Psoas muscle (tissue), 8 donors: Measurements from ENCODE around the gene SORCS1. TPM values are rescaled to one million over a fixed set of nuclear protein-coding genes. Genes with fewer than 3 reads are reported as not detected.

Experiments used
- ATAC-seq, 4 donors: fragments of 200-7000 bp; cut with Tn5 transposase; one replicate each; pipeline ENCODE4 v1.9.1; 2020; ENCODE audit warnings: moderate library complexity in 3 of 4, mild to moderate bottlenecking in 2 of 4
- DNase-seq, 2 donors: peaks; one replicate each; pipeline ENCODE4 v3.0.0-alpha.2; 2020
- H3K27ac ChIP-seq: fragments of 200-600 bp; one replicate; pipeline ENCODE4 v1.8.0; 2022
- H3K27me3 ChIP-seq, 3 donors: fragments of 200-600 bp in 1 of 3; one replicate each; pipeline versions ENCODE4 v1.6.1 to v1.8.0; 2013 to 2022; ENCODE audit warnings: low read length in 2 of 3, mild to moderate bottlenecking in 2 of 3, moderate library complexity in 1 of 3; ENCODE audit not compliant: insufficient read depth in 3 of 3
- H3K36me3 ChIP-seq, 2 donors: fragments of 200-600 bp in 1 of 2; one replicate each; pipeline versions ENCODE4 v1.6.1 to v1.8.0; 2013 to 2022; ENCODE audit warnings: low read depth in 1 of 2, mild to moderate bottlenecking in 1 of 2, moderate library complexity in 1 of 2; ENCODE audit not compliant: insufficient read depth in 1 of 2
- H3K4me1 ChIP-seq: fragments of 200-600 bp; one replicate; pipeline ENCODE4 v1.8.0; 2022
- H3K4me3 ChIP-seq: fragments of 200-600 bp; one replicate; pipeline ENCODE4 v1.8.0; 2022; ENCODE audit warnings: mild to moderate bottlenecking
- H3K9me3 ChIP-seq: fragments of 200-600 bp; one replicate; pipeline ENCODE4 v1.8.0; 2022
- WGBS, 3 donors: extraction: QIAGEN DNeasy Blood & Tissue Kit; methylation state at CpG; one replicate each; pipeline versions ENCODE4 v1.1.6 to v1.1.7; 2013; 5-methylcytosine and 5-hydroxymethylcytosine counted together
- intact Hi-C, 2 donors: fragments of 100-400 bp; cut with DNase I; formaldehyde crosslinking; loops; one replicate each; pipeline versions ENCODE4 v1.11.0 to v1.14.2; 2022
- polyA plus RNA-seq, 3 donors: library from polyadenylated mRNA; stranded (reverse); fragments of 200-250 nt; gene quantifications; one replicate each; pipeline ENCODE4 v1.2.3, GENCODE V29; 2013
- total RNA-seq, 4 donors: library from RNA; stranded (reverse); fragmentation: NEBNext Ultra II Directional in 2 of 4; extraction: Animal tissue kit (Norgen Biotek cat#: 25700) in 2 of 4; gene quantifications; one replicate each; pipeline versions ENCODE4 v1.2.1 to v1.2.4, GENCODE V29; 2021 to 2023
- TF ChIP-seq, protein P1 (sequence below): fragments of 200-600 bp; IDR thresholded peaks from one replicate; pipeline ENCODE4 v1.8.0; 2022; ENCODE audit warnings: antibody characterized with exemption
- donor health status: healthy with polysubstance abuse.
- donor health status: DM: no; HTN: no; CAD: no; lungs with moderate emphysema.
- donor health status: Bipolar disorder and iron deficiency.
- donor health status: healthy.
- donor health status: DM: yes; HTN: yes; CAD: no.
- donor health status: DM: no; HTN: no; CAD: no.
- donor health status: DM: no; HTN: no; CAD: no.
- donor health status: DM: yes; HTN: yes; CAD: no.

SORCS1 gene
- total and polyA plus RNA-seq, 7 donors, result 0.03 to 0.36 (median 0.25) TPM; not detected in 1

- 80 to 85% (median 81%) methylated on average over 10 of the region's 10 CpGs for WGBS, 3 donors
- no peak for ATAC-seq
- no peak for DNase-seq
Measured at GRCh38 chr10:107037192-107038122, 127.0 kb downstream of the SORCS1 start.

GRCh38 chr10:107033799-107034422, 130.6 kb downstream of the SORCS1 start:
- 60 to 67% (median 63%) methylated on average over 5 of the region's 5 CpGs for WGBS, 3 donors
- no peak for DNase-seq
- Histone ChIP-seq H3K4me1 (no peaks in the 10 kb centered on the region), H3K9me3 (no peaks in the 10 kb centered on the region), H3K4me3 (no peak overlapping the region), H3K36me3 (no peaks in the 10 kb centered on the region), H3K27me3 (no peaks in the 10 kb centered on the region), H3K27ac (no peak overlapping the region)
- intact Hi-C loops, result no loop called here
- TF ChIP-seq, protein P1, sequence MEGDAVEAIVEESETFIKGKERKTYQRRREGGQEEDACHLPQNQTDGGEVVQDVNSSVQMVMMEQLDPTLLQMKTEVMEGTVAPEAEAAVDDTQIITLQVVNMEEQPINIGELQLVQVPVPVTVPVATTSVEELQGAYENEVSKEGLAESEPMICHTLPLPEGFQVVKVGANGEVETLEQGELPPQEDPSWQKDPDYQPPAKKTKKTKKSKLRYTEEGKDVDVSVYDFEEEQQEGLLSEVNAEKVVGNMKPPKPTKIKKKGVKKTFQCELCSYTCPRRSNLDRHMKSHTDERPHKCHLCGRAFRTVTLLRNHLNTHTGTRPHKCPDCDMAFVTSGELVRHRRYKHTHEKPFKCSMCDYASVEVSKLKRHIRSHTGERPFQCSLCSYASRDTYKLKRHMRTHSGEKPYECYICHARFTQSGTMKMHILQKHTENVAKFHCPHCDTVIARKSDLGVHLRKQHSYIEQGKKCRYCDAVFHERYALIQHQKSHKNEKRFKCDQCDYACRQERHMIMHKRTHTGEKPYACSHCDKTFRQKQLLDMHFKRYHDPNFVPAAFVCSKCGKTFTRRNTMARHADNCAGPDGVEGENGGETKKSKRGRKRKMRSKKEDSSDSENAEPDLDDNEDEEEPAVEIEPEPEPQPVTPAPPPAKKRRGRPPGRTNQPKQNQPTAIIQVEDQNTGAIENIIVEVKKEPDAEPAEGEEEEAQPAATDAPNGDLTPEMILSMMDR, result no peak
- ATAC-seq, result no peak

More at GRCh38 chr10:107037192-107038122, 127.0 kb downstream of the SORCS1 start:
- TF ChIP-seq, protein P1, result no peak
- Histone ChIP-seq H3K36me3 (no peaks in the 10 kb centered on the region), H3K9me3 (no peaks in the 10 kb centered on the region), H3K27me3 (no peaks in the 10 kb centered on the region), H3K4me1 (no peaks in the 10 kb centered on the region), H3K4me3 (no peak overlapping the region), H3K27ac (no peak overlapping the region)
- intact Hi-C loops, result no loop called here

- WGBS, 3 donors, result 75 to 77% (median 76%) methylated on average over 10 of the region's 10 CpGs
- Histone ChIP-seq H3K9me3 (no peaks in the 10 kb centered on the region), H3K27me3 (no peaks in the 10 kb centered on the region), H3K4me3 (no peak overlapping the region), H3K27ac (no peak overlapping the region), H3K4me1 (no peaks in the 10 kb centered on the region), H3K36me3 (no peaks in the 10 kb centered on the region)
- DNase-seq (no peak), ATAC-seq (peak in 2 of 4 donors; percentile 19 to 50)
- intact Hi-C loops, result no loop called here
- TF ChIP-seq, protein P1, result no peak
Measured at GRCh38 chr10:107032700-107033401, 131.7 kb downstream of the SORCS1 start.

GRCh38 chr10:107031931-107032699, 132.4 kb downstream of the SORCS1 start:
- Histone ChIP-seq H3K4me3 (peak overlapping the region; percentile 22), H3K36me3 (no peaks in the 10 kb centered on the region), H3K27ac (no peak overlapping the region), H3K9me3 (no peaks in the 10 kb centered on the region), H3K27me3 (no peaks in the 10 kb centered on the region), H3K4me1 (no peaks in the 10 kb centered on the region)
- TF ChIP-seq, protein P1, result no peak
- DNase-seq (no peak), ATAC-seq (peak; percentile 54 to 96 (median 71))
- intact Hi-C loops, result no loop called here
- 32 to 37% (median 32%) methylated on average over 5 of the region's 5 CpGs for WGBS, 3 donors
